ENCODE results near the gene FOSL2.

The FOSL2 gene

DNA sequence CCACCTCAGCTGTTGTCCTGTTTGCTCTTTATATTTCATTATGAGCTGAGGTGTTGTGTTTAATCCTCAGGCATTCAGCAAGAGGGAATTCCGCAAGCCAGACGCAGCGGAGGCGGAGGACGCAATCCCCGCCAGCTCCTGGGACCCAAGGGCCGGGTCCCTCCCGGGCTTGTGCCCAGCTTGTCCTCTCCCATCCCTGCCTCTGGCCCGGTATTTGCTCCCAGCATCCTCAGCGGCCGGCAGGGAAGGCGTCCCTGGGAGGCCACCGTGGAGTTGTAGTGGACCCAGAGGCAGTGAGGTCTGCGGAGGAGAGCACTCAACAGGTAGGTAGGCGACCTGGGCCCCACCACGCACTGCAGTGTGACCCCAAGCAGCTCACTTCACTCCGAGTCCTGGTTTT is 42.5 kb upstream of the FOSL2 start:
- no peaks in the 10 kb centered on the region for H3K36me3 ChIP-seq (ENCODE audit: control insufficient read depth in 2 of 2, insufficient read depth in 1 of 2, low read length in 2 of 2)
- TF ChIP-seq SCRT2 (tag by site-specific recombination; IDR thresholded peaks at IDR 0.05): peak; percentile 40; the same call in 1 of the 2 replicates
- TF ChIP-seq, protein P1, sequence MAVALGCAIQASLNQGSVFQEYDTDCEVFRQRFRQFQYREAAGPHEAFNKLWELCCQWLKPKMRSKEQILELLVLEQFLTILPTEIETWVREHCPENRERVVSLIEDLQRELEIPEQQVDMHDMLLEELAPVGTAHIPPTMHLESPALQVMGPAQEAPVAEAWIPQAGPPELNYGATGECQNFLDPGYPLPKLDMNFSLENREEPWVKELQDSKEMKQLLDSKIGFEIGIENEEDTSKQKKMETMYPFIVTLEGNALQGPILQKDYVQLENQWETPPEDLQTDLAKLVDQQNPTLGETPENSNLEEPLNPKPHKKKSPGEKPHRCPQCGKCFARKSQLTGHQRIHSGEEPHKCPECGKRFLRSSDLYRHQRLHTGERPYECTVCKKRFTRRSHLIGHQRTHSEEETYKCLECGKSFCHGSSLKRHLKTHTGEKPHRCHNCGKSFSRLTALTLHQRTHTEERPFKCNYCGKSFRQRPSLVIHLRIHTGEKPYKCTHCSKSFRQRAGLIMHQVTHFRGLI (tag by site-specific recombination; IDR thresholded peaks at IDR 0.05): no peak
- H3K4me3 ChIP-seq (ENCODE audit: low read depth, low read length): no peak overlapping the region
- POLR2A ChIA-PET: no interaction called here
- no peaks in the 10 kb centered on the region for H3K9me3 ChIP-seq (ENCODE audit: control insufficient read depth, insufficient read depth, low read depth, low read length)
- CTCF ChIA-PET: no interaction called here
- H3K4me1 ChIP-seq (ENCODE audit: control insufficient read depth, insufficient read depth, low read length): no peaks in the 10 kb centered on the region
- no peak overlapping the region for H3K27ac ChIP-seq (ENCODE audit: extremely low read depth, low read depth, low read length)

DNA sequence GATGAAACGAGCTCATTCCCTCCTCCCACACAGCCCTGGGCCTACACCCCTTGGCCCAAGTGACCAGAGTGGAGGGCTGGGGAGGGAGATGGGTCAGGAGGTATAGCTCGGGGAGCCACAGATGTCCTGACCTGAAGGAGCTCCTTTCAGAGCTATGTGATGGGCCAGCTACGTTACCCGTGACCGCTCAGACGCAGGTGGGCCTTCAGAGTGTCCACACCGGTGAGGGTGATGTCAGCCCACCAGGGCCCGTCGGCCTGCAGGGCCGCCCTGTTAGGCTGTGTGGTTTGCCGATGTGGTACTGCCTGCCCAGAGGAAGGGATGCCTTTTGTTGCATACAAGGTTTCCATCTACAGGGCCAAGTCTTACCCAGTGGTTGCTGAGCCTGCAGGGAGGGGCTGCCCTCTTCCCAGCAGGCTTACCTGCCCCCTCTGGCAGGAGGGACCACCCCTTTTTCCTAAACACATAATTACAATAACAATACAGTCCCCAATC is 41.8 kb upstream of the FOSL2 start:
- Histone ChIP-seq H3K4me1 (ENCODE audit: control insufficient read depth, insufficient read depth, low read length) (no peaks in the 10 kb centered on the region), H3K4me3 (ENCODE audit: low read depth, low read length) (no peak overlapping the region), H3K36me3 (ENCODE audit: control insufficient read depth in 2 of 2, insufficient read depth in 1 of 2, low read length in 2 of 2) (no peaks in the 10 kb centered on the region), H3K9me3 (ENCODE audit: control insufficient read depth, insufficient read depth, low read depth, low read length) (no peaks in the 10 kb centered on the region), H3K27ac (ENCODE audit: extremely low read depth, low read depth, low read length) (no peak overlapping the region)
- POLR2A ChIA-PET: no interaction called here
- TF ChIP-seq ZNF266 (tag by site-specific recombination; IDR thresholded peaks at IDR 0.05; ENCODE audit: low read depth): no peak
- TF ChIP-seq, protein P2, sequence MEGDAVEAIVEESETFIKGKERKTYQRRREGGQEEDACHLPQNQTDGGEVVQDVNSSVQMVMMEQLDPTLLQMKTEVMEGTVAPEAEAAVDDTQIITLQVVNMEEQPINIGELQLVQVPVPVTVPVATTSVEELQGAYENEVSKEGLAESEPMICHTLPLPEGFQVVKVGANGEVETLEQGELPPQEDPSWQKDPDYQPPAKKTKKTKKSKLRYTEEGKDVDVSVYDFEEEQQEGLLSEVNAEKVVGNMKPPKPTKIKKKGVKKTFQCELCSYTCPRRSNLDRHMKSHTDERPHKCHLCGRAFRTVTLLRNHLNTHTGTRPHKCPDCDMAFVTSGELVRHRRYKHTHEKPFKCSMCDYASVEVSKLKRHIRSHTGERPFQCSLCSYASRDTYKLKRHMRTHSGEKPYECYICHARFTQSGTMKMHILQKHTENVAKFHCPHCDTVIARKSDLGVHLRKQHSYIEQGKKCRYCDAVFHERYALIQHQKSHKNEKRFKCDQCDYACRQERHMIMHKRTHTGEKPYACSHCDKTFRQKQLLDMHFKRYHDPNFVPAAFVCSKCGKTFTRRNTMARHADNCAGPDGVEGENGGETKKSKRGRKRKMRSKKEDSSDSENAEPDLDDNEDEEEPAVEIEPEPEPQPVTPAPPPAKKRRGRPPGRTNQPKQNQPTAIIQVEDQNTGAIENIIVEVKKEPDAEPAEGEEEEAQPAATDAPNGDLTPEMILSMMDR (tag by site-specific recombination; IDR thresholded peaks at IDR 0.05): no peak
- TF ChIP-seq ZNF544 (tag by site-specific recombination; IDR thresholded peaks at IDR 0.05): no peak
- TF ChIP-seq ZFP41 (tag by site-specific recombination; IDR thresholded peaks at IDR 0.05; ENCODE audit: borderline replicate concordance): no peak
- TF ChIP-seq SETDB1 (IDR thresholded peaks at IDR 0.05; ENCODE audit: insufficient read length, low read length): no peak
- no peak for TF ChIP-seq ZNF610 (tag by site-specific recombination; IDR thresholded peaks at IDR 0.05; ENCODE audit: borderline replicate concordance)
- TF ChIP-seq ZNF843 (tag by site-specific recombination; IDR thresholded peaks at IDR 0.05): no peak
- TF ChIP-seq ZNF132 (tag by site-specific recombination; IDR thresholded peaks at IDR 0.05; ENCODE audit: borderline replicate concordance): no peak
- TF ChIP-seq ZNF23 (tag by site-specific recombination; IDR thresholded peaks at IDR 0.05; ENCODE audit: borderline replicate concordance): no peak
- TF ChIP-seq ZFP69B (tag by site-specific recombination; IDR thresholded peaks at IDR 0.05): no peak
- no peak for TF ChIP-seq ZNF112 (tag by site-specific recombination; IDR thresholded peaks at IDR 0.05)
- TF ChIP-seq ZBTB17 (tag by site-specific recombination; IDR thresholded peaks at IDR 0.05): no peak
- no peak for TF ChIP-seq ZNF747 (tag by site-specific recombination; IDR thresholded peaks at IDR 0.05)
- no peak for TF ChIP-seq ZNF37A (tag by site-specific recombination; IDR thresholded peaks at IDR 0.05)
- CTCF ChIA-PET: no interaction called here

DNA sequence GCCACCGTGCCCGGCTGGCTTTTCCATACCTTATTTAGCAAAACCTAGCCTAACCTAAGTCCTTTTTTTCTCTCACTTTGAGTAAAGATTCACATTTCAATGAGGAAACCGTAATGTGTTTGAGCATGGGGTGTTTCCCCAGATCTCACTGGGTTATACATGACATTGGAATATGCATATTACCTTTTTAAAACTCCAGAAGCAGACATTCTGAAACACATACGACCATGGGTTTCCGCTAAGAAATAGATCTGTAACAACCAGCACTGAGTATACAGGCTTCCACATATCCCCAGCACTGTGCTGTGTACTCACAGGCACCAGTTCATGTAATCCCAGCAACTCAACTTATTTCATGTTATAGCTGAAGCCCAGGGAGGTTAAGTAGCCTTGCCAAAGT is 41.0 kb upstream of the FOSL2 start:
- Histone ChIP-seq H3K4me1 (ENCODE audit: control insufficient read depth, insufficient read depth, low read length) (no peaks in the 10 kb centered on the region), H3K4me3 (ENCODE audit: low read depth, low read length) (no peak overlapping the region), H3K9me3 (ENCODE audit: control insufficient read depth, insufficient read depth, low read depth, low read length) (no peaks in the 10 kb centered on the region), H3K27ac (ENCODE audit: extremely low read depth, low read depth, low read length) (no peak overlapping the region), H3K36me3 (ENCODE audit: control insufficient read depth in 2 of 2, insufficient read depth in 1 of 2, low read length in 2 of 2) (no peaks in the 10 kb centered on the region)
- POLR2A ChIA-PET: no interaction called here
- CTCF ChIA-PET: no interaction called here
- TF ChIP-seq ZNF664 (tag by site-specific recombination; IDR thresholded peaks at IDR 0.05): no peak
- TF ChIP-seq GLI2 (tag by site-specific recombination; IDR thresholded peaks at IDR 0.05; ENCODE audit: borderline replicate concordance, low read depth): no peak
- no peak for TF ChIP-seq ZNF555 (tag by site-specific recombination; conservative IDR thresholded peaks at IDR 0.05)
- no peak for TF ChIP-seq KLF8 (tag by site-specific recombination; IDR thresholded peaks at IDR 0.05)
- TF ChIP-seq ZNF121 (tag by site-specific recombination; IDR thresholded peaks at IDR 0.05): no peak
- no peak for TF ChIP-seq ZNF416 (tag by site-specific recombination; IDR thresholded peaks at IDR 0.05)
- TF ChIP-seq ZNF274 (IDR thresholded peaks at IDR 0.05; ENCODE audit: low read length): no peak
- no peak for TF ChIP-seq ZNF274 (tag by site-specific recombination; IDR thresholded peaks at IDR 0.05; ENCODE audit: borderline replicate concordance)
- TF ChIP-seq SCRT2 (tag by site-specific recombination; IDR thresholded peaks at IDR 0.05): no peak
- TF ChIP-seq, protein P3, sequence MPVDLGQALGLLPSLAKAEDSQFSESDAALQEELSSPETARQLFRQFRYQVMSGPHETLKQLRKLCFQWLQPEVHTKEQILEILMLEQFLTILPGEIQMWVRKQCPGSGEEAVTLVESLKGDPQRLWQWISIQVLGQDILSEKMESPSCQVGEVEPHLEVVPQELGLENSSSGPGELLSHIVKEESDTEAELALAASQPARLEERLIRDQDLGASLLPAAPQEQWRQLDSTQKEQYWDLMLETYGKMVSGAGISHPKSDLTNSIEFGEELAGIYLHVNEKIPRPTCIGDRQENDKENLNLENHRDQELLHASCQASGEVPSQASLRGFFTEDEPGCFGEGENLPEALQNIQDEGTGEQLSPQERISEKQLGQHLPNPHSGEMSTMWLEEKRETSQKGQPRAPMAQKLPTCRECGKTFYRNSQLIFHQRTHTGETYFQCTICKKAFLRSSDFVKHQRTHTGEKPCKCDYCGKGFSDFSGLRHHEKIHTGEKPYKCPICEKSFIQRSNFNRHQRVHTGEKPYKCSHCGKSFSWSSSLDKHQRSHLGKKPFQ (tag by site-specific recombination; IDR thresholded peaks at IDR 0.05): no peak
- TF ChIP-seq SCRT1 (tag by site-specific recombination; IDR thresholded peaks at IDR 0.05; ENCODE audit: borderline replicate concordance): no peak
- TF ChIP-seq, protein P1 (tag by site-specific recombination; IDR thresholded peaks at IDR 0.05): no peak
- TF ChIP-seq ZNF48 (tag by site-specific recombination; IDR thresholded peaks at IDR 0.05): no peak
- TF ChIP-seq ZNF114 (tag by site-specific recombination; IDR thresholded peaks at IDR 0.05): no peak

All from HEK293 (cell line).